Choroid plexus epithelial cell (primary cell): ENCODE measurements around the gene AK8.

Source experiments
- DNase-seq: peaks from one replicate; pipeline ENCODE4 v3.0.0-alpha.2; 2010; ENCODE audit warnings: low read depth
- H3K4me3 ChIP-seq: 2 replicates; pipeline ENCODE4 v1.5.1; 2011; ENCODE audit warnings: low read depth, mild to moderate bottlenecking, control low read depth, low read length, moderate library complexity
- CTCF ChIP-seq: conservative IDR thresholded peaks from 2 replicates; pipeline ENCODE4 v1.5.1; 2011; ENCODE audit warnings: low read depth, mild to moderate bottlenecking, control low read depth, inconsistent platforms, low read length, moderate library complexity

AK8 gene

GRCh38 chr9:132793606-132794580, 84.2 kb downstream of the AK8 start:
- TF ChIP-seq CTCF, result no peak
- no peak for DNase-seq
- H3K4me3 ChIP-seq, result no peak overlapping the region

GRCh38 chr9:132792547-132792946, 85.5 kb downstream of the AK8 start:
- TF ChIP-seq CTCF, result no peak
- DNase-seq, result no peak

GRCh38 chr9:132791699-132792240, 86.3 kb downstream of the AK8 start:
- H3K4me3 ChIP-seq, result no peak overlapping the region
- TF ChIP-seq CTCF, result no peak
- no peak for DNase-seq

More at GRCh38 chr9:132792547-132792946, 85.5 kb downstream of the AK8 start:
- no peak overlapping the region for H3K4me3 ChIP-seq

GRCh38 chr9:132789719-132790118, 88.4 kb downstream of the AK8 start:
- no peak overlapping the region for H3K4me3 ChIP-seq
- no peak for DNase-seq
- TF ChIP-seq CTCF, result no peak

- TF ChIP-seq CTCF, result no peak
- no peak overlapping the region for H3K4me3 ChIP-seq
- DNase-seq, result no peak
These were observed 89.7 kb downstream of the AK8 start for GRCh38 chr9:132788378-132788777.

- no peak overlapping the region for H3K4me3 ChIP-seq
- DNase-seq, result no peak
- no peak for TF ChIP-seq CTCF
These were observed 90.3 kb downstream of the AK8 start for GRCh38 chr9:132787748-132788159.
